Stimulated activated CD4-positive, alpha-beta T cell treated with anti-CD3 and anti-CD28 coated beads, Interleukin-4, amount 100 ng/mL, for 4 hours (primary cell): Measurements from ENCODE around the gene WBP1.
"Not testable (repeated sequence)": the region's sequence is repeated elsewhere in the genome, so short reads cannot be mapped to it uniquely, and the experiment has no call there.

Experiments
- DNase-seq, 2 experiments: peaks; one replicate each; pipeline ENCODE4 v3.0.0-alpha.2; 2020

WBP1 gene

DNA sequence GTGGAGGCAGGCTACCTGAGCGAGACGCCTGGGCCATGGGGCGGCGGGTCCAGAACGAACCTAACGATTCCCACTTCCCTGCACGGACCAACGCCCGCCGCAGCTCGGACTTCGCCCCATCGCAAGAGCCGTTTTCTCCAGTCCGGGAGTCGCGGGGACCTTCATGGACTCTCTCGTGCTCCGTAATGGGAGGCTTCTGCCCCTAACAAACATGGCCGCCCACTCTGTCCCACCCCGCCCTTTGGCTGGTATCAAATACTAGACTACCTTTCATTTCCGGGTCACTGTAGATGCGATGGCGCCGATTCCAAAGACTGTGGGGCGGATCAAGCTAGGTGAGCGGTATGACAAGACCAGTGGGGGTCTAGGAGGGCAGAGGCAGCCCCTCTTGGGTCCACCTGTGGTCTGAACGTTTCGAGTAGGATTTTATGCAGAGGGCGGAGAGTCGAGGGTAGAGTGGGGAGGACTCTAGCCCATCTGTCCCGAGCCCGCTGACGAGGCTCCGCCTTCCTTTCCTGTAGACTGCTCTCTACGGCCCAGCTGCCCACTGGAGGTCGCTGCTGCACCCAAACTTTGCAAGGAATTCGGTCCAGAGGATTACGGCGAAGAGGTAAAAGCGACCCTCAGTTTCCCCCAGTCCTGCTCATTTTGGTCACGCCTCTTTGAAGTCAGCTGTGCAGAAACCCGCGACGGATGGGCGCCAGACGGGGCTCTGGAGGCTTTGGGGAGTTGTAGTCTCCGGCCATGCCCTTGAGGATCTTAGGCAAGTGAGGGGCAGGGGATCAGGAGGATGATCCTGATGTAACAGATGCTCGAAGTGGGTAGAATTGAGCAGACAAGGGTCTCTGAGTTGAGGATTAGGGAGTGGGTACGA lies 24.8 kb downstream of the WBP1 start, which contains the start of the genes CCDC142 and TTC31:
Gene CCDC142 (minus strand): TSS at position 198 of the 874 bp plus-strand sequence. CDS start 161 bp downstream, at position 37.
Gene TTC31 (plus strand): TSS at position 281 of the 874 bp plus-strand sequence. CDS start 15 bp downstream, at position 296.
- peak; percentile 87 to 94 for DNase-seq

DNA sequence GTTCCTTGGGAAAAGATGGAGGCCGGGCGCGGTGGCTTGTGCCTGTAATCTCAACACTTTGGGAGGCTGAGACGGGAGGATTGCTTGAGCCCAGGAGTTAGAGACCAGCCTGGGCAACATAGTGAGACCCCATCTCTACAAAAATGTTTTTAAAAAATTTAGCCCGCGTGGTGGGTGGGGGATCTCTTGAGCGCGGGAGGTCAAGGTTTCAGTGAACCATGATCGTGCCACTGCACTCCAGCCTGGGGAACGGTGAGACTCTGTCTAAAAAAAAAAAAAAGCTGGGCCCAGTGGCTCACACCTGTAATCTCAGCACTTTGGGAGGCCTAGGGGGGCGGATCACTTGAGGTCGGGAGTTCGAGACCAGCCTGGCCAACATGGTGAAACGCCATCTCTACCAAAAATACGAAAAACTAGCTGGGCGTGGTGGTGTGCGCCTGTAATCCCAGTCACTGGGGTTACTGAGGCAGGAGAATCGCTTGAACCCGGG lies 25.5 kb downstream of the WBP1 start:
- DNase-seq = not testable (repeated sequence)

DNA sequence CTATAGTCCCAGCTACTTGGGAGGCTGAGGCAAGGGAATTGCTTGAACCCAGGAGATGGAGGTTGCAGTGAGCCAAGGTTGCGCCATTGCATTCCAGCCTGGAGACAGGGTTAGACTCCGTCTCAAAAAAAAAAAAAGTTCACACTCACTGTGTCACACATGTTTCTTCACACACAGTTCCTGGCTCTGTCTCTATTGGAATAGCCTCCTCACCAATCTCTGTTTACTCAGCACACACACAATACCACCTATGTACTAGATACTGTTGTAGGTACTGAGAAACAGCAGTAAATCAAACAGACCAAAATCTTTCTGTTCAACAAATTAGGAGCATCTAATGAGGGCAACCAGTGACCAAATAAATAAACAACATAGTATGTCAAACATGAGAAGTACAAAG lies 27.9 kb downstream of the WBP1 start:
- no peak for DNase-seq

DNA sequence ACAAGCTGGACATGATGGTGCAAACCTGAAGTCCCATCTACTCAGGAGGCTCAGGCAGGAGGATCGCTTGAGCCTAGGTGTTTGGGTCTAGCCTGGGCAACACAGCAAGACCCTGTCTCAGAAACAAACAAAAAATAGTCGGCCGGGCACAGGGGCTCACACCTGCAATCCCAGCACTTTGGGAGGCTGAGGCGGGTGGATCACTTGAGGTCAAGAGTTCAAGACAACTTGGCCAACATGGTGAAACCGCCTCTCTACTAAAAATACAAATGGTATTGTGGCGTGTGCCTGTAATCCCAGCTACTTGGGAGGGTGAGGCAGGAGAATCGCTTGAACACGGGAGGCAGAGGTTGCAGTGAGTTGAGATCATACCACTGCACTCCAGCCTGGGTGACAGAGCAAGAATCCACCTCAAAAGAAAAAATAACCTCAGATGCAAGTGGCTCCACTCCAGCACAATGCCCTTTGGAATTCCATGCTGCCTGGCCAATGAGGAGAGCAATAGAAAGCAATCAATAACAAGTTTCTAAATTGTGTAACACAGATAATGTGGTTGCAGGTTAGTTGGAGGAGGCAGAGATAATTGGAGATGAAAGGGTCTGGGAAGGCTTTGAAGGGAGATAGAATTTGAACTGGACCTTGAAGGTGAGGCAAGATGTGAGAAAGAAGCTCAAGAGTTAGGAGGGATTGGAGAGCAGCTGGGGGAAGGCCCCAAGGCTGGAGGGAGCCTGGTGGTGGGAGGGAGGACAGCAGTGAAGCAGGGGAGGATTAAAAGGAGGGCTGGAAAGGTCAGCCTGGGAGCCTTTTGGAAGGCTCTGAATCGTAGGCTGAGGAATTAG lies 30.6 kb downstream of the WBP1 start:
- no peak for DNase-seq

DNA sequence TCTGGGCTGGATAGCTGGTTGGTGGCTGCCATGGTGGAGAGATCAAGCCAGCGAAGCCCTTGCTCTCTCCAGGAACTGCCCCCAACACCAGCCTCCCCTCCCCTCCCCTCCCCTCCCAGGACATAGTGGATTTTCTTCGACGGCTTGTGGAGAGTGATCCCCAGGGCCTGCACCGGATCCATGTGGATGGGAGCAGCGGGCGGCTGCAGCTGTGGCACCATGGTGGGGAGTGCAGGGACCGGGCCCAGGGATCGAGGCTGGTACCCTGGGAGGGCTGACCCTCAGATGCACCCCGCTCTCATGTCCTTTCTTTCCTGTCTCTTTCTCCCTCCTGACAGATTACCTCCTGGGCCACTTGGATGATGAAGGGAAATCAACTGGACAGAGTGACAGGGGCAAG lies 31.7 kb downstream of the WBP1 start:
- DNase-seq = no peak

DNA sequence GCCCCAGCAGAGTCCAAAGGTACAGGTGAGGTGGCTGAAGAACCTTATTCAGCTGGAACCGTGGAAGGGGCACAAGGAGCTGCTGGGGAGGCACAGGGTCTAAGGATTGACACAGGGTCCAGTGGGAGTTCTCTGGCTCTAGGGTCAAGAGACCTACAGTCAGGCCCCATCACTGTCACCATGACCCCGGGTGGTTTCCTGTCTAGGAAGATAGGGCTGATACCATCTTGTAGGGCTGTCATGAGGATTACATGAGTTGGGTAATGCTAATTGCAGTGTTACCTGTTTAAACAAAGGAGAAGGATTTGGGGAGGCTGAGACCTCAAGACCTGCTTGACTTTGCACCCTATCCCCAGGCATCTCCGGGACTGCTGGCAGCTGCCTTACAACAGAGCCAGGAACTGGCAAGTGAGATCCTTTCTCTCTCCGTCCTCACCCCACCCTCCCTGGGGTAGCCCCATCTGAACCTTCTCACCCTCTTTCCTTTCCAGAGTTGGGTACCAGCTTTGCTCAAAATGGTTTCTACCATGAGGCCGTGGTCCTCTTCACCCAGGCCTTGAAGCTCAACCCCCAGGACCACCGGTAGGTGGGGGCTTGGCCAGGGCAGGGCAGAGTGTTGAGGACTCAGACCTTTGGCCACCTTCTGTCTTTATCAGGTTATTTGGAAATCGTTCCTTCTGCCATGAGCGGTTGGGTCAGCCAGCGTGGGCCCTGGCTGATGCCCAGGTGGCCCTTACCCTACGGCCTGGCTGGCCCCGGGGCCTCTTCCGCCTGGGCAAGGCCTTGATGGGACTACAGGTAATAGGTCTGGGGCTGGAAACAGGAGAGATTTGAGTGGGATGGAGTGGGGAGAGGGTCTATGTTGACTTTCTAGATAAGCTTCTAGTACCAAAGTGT lies 33.7 kb downstream of the WBP1 start:
- DNase-seq = no peak

DNA sequence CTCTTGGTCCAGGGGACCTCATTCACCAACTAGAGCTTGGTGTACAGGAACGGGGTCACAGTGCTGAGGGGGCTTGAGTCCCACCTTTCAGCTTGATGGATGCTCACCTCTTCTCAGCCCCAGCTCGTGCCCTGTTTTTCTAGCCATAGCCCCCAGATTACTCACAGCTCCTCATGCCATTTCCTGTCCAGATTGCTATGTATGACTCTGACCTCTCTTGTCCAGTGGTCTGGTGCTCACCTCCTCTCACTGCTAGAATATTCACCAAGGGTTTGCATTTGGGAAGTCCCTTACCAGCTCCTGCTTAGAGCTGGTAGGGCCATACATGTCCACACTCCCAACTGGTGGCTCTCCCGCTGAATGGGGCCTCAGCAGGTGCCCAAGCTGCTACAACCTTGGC lies 35.3 kb downstream of the WBP1 start:
- DNase-seq = no peak

DNA sequence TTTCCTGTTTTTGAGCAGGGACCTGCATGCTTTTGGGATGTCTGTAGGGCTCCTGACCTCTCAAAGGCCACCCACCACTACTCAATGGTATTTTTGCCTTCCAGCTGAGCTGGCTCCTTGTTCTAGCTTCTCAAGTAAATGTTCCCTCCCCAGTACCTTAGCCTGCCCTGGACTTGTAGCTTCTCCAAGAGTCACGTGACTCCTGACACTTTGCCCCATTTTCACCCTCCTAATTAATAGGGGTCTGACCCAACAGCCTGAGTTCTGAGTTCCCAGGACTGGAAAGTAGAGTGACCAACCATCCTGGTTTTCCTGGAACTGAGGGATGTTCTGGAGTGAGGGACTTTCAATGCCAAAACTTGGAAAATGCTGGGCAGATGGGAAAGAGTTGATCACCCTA lies 37.2 kb downstream of the WBP1 start:
- DNase-seq = no peak

DNA sequence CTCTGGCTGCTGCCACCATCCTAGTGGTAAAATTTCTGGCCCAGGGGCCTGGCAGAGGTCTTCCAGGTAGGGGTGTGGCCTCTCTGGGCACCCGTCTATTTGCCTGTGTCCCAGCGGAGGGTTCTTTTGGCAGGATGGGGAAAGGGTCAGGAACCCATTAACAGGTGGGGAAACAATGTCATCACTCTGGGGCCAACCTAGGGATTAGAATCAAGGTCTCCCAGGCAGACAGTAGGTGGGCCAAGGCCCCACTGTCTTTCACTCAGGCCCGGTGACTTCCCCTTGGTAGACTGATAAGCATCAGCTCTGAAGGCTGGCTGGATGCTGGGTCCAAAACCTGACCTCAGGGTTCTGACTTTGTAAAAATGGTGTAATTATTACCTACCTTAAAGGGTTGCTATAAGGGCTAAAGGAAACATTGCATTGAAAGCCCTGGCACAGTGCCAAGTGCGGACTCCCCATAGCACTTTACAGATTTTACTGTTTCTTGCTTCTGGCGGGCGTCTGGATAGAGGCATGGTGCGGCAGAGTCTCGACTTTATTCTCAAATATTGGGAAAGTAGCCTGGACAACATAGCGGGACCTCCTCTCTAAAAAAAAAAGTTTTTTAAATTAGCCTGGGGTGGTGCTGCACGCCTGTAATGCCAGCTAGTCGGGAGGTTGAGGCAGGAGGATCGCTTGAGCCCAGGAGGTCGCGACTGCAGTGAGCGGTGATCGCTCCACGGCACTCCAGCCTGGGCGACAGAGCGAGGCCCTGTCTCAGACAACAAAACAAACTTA lies 38.9 kb downstream of the WBP1 start:
- DNase-seq = no peak

DNA sequence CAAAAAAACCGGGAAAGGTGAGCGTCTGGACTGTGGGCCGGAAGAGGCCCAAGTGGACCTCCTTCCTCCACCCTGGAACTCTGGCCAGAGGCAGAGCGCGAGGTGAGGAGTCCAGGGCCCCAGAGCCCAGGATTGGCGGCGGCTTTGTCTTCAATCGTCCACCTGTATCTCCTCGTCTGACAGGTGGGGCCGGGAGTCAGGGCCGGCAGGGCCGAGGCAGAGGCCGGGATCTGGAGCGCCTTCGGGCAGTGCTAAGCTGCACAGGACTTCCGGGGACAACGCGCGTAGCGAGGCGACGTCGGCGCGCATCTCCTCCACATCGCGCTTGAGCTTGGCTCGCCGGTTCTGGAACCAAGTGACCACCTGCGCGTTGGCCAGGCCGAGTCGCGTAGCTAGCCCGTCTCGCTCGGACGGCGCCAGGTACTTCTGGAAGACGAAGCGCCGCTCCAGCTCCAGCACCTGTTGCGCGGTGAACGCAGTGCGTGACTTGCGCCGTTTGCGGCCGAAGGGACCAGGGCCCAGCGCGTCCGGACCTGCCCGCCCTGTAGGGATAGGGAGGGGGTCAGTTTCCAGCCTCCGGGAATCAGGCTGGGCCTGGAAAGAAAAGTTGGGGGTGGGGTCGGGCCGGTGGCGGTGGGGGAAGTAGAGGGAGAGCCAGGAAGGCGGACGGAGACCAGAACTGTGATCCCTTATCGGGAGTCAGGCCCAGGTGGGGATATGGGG lies 39.7 kb downstream of the WBP1 start:
- peak in 1 of 2 experiments; percentile 38 for DNase-seq

DNA sequence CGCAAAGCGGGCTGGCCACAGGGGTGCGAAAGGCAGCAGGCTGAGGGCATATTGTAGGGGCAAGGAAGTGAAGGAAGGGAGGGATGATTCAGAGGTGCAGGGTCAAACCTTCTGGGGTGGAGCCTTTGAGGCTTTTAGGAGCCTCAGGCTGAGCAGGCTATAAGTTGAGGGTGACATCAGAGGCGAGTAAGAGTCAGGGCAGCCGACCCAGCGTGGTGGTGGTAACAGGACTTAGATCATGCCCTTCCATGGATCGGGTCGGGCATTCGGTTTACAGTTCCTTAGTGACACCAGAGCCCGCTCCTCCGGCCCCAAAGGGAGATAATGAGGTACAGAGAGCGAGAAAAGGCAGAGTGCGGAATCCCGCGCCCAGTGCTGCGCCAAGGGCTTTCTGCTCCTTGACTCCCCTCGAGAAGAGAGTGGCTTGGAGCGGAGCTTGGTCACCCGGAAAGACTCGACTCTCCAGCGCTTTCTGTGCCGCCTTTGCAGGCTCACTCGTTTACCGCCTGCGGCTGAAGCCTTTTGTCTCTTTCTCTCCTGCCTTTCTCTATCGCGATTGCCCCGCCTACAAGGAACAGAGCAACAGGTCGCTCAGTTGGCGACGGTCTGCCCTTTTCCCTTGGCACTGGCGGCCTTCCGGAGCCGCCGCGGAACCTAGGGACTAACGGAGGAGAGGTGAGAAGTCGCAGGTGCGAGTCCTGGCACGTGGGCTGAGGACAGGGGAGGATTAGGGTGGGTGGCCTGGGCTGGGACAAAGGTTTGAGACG lies 40.4 kb downstream of the WBP1 start:
- no peak for DNase-seq

DNA sequence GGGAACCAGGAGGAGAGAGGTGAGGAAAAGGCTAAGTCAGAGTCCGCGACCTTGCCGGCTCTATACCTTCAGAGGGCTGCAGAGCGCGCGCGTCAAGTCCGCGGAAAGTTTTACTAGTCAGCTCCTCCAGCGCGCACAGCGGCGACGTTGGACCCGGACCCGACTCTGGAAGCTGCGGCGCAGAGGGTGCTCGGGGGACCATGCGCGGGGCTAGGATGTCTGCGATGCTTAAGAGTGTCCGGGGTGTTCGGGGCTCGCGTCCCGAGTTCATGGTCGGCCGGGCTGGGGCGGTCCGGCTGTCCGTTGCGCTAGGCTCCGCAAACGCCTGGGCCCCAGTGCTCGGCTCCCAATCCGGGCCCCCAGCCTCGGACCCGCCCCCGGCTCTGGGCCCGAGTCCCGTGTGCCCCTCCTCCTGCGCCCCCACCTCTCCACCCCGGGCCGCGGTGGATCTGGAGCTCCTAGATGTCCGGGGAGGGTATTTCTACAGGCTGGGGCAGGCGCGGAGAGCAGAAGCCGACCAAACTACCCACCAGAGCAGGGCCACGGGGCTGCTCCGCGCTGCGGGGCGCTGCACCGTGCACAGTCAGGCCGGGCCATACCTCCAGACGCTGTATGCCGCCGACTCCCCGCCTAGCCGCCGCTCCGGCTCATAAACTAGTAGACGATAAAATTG lies 41.2 kb downstream of the WBP1 start, which contains the start of gene LBX2:
Gene LBX2 (minus strand): TSS at position 337 of the 673 bp plus-strand sequence. CDS start 66 bp downstream, at position 271.
- DNase-seq = peak; percentile 30 to 42

DNA sequence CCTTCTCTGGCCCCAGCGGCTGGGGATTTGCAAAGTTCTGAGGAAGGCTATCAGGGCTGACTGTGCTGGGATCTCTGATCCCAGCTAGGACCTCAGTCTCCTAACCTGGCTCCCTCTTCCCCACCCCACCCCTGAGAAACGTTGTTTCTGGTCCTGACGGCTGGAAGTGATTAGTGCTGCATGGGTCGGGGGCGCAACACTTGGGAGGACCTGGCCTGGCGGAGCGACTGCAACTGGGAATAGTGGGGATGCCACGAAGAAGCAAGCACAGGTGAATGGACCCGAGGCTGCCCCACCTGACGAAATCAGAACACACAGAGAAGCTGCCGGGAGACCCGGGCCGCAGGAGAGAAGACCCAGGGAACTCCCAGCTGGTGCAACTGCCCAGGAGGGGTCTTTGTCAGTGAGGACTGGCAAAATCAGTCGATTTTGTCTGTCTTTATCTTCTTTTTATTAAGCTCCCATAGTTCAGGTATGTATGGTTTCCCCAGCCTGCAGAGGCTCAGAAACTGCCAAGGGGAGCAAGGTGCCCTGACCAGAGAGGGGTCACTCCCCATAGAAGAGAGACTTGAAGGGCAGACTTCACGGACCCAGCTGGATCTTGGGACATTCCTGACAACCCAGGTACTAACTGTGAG lies 41.8 kb downstream of the WBP1 start:
- DNase-seq = no peak

DNA sequence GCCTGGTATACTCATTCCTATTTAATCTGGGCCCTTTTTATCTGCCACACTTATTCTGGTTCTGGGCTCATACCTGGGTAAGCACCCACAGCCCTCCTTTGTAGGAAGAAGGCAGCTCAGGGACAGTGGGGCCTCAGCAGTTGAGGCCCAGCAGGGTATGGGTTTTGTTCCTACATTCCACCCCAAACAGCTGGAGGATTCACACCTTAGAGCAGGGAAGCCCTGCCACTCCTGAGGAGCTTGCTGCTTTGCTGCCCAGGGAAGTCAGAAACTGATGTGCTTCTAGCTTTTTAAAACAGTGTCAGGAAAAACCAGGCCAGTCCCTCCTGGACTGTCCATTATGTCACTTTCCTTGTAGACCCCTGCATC lies 42.3 kb downstream of the WBP1 start:
- DNase-seq = no peak

DNA sequence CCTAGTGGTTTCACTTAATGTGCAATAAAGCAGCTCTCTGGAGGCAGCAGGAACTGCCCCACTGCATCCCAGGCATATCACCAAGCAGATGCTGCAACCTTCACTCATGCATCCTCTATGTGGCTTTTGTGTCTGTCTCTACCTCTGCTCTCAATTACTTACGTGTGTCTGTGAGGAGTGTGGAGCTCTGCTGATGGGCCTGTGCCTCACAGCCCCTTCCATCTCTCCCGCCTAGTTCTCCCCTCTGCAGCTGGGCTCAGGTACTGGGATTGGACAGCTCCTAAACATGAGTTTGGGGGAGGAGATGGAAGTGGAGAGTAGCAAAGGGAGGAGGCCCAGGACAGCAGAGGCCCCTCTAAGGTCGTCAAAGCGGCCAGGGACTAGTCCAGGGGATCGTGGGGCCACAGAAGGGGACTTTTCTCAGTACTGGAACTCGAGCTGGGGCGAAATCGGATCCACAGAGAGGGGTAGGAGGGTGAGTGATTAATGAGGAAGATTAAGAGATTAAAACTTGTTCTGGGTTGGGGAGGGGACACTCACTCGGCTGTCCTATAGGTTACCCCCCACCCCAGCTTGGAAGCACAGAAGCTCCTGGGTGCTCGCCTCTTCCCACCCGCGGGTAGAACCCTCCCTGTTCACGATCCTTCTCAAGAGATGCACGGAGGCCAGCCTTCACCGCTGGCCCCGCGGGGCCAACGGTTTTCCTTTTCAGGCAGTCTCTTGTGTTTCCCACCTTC lies 43.3 kb downstream of the WBP1 start:
- DNase-seq = no peak

DNA sequence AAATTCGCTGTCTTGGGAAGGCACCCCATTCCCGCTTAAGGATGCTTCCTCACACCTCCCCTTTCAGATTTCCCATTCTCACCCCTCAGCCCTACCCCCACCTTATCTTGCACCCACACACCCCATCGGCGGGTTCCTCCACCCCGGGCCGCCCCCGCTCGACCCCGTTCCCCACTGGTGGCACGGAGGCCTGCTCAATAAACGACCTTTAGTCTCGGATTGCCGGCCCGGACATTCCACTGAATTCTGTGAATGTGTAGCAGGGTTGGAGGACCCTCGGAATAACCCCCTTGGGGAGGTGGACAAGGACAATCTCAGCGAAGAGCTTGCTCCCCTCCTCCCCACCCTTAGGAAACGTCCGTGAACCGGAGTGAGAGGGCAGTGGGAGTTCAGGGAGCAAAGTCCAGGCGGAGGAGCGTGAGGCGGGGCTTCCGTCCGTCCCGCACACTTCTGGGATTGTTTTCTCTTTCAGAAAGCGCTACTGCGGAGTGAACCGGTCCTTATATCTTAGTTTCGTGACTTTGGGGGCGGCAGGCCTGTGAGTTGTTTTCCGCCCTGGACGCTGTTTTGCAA lies 44.0 kb downstream of the WBP1 start:
- no peak for DNase-seq

DNA sequence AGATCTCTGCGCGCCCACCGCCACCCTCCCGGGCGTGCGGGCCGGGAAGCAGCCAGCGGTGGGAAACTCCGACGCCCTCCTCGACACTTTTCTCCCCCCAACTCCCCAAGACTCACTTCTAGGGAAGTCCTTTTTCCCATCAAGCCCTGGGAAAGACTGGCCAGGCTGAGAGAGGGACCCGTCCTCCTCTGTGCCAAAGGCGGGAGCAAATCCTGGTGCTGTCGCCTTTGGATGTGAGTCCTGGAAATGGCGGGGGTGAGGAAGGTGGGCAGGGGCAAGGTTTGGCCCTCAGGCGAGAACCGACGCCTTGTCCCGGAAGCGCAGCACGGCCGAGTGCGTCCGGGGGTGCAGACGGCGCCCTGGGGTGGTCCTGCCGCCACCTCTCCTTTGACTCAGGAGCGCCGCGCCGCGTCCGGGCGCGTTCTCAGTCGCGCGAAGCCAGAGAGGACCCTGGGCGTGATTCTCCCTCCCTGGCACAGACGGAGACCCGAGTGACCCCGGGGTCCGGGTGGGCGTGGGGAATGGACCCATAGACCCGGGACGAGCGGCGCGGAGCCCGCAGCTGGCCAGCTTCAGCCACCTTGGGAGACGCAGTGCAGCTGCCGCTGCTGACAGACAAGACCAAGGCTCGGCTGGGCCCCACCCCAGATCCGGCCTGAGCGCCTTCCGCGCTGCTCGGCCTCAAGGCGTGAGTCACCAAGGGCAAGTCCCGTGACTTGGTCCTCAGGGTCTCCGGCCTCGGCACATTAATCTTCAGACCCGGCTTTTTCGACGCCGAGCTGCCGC lies 44.7 kb downstream of the WBP1 start:
- peak; percentile 21 to 45 for DNase-seq
